ENCODE results near the gene AHCYL2. TPM values are rescaled to one million over a fixed set of nuclear protein-coding genes. Genes with fewer than 3 reads are reported as not detected.

Gene AHCYL2
- total and polyA plus RNA-seq, 2 of the 8 experiments (the other 6 are each of a cell fraction or from before 2014, with no cell fraction given): 20.7 to 25.4 TPM

DNA sequence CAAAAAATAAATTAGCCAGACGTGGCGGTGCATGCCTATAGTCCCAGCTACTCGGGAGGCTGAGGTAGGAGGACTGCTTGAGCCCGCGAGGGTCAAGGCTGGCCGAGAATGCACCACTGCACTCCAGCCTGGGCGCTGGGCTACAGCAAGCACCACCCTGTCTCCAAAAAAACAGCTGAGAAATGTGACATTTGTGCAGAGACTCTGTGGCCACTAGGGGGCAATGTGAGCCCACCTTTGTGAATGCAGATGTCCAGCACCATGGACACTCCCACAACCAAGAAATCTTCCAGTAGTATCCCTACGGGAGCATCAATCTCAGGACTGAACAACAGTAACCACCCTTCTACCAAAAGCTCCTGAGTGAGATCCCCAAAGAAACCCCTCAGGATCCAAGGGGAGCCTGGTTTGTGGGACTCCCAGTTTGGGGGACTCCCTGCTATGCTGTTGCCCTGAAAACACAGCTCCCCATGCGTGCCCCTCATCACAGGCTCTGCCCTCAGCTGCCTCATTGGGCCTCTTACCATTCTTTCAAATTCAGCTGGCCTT is 6.2 kb upstream of the AHCYL2 start (continued):
- TF ChIP-seq, protein P1, sequence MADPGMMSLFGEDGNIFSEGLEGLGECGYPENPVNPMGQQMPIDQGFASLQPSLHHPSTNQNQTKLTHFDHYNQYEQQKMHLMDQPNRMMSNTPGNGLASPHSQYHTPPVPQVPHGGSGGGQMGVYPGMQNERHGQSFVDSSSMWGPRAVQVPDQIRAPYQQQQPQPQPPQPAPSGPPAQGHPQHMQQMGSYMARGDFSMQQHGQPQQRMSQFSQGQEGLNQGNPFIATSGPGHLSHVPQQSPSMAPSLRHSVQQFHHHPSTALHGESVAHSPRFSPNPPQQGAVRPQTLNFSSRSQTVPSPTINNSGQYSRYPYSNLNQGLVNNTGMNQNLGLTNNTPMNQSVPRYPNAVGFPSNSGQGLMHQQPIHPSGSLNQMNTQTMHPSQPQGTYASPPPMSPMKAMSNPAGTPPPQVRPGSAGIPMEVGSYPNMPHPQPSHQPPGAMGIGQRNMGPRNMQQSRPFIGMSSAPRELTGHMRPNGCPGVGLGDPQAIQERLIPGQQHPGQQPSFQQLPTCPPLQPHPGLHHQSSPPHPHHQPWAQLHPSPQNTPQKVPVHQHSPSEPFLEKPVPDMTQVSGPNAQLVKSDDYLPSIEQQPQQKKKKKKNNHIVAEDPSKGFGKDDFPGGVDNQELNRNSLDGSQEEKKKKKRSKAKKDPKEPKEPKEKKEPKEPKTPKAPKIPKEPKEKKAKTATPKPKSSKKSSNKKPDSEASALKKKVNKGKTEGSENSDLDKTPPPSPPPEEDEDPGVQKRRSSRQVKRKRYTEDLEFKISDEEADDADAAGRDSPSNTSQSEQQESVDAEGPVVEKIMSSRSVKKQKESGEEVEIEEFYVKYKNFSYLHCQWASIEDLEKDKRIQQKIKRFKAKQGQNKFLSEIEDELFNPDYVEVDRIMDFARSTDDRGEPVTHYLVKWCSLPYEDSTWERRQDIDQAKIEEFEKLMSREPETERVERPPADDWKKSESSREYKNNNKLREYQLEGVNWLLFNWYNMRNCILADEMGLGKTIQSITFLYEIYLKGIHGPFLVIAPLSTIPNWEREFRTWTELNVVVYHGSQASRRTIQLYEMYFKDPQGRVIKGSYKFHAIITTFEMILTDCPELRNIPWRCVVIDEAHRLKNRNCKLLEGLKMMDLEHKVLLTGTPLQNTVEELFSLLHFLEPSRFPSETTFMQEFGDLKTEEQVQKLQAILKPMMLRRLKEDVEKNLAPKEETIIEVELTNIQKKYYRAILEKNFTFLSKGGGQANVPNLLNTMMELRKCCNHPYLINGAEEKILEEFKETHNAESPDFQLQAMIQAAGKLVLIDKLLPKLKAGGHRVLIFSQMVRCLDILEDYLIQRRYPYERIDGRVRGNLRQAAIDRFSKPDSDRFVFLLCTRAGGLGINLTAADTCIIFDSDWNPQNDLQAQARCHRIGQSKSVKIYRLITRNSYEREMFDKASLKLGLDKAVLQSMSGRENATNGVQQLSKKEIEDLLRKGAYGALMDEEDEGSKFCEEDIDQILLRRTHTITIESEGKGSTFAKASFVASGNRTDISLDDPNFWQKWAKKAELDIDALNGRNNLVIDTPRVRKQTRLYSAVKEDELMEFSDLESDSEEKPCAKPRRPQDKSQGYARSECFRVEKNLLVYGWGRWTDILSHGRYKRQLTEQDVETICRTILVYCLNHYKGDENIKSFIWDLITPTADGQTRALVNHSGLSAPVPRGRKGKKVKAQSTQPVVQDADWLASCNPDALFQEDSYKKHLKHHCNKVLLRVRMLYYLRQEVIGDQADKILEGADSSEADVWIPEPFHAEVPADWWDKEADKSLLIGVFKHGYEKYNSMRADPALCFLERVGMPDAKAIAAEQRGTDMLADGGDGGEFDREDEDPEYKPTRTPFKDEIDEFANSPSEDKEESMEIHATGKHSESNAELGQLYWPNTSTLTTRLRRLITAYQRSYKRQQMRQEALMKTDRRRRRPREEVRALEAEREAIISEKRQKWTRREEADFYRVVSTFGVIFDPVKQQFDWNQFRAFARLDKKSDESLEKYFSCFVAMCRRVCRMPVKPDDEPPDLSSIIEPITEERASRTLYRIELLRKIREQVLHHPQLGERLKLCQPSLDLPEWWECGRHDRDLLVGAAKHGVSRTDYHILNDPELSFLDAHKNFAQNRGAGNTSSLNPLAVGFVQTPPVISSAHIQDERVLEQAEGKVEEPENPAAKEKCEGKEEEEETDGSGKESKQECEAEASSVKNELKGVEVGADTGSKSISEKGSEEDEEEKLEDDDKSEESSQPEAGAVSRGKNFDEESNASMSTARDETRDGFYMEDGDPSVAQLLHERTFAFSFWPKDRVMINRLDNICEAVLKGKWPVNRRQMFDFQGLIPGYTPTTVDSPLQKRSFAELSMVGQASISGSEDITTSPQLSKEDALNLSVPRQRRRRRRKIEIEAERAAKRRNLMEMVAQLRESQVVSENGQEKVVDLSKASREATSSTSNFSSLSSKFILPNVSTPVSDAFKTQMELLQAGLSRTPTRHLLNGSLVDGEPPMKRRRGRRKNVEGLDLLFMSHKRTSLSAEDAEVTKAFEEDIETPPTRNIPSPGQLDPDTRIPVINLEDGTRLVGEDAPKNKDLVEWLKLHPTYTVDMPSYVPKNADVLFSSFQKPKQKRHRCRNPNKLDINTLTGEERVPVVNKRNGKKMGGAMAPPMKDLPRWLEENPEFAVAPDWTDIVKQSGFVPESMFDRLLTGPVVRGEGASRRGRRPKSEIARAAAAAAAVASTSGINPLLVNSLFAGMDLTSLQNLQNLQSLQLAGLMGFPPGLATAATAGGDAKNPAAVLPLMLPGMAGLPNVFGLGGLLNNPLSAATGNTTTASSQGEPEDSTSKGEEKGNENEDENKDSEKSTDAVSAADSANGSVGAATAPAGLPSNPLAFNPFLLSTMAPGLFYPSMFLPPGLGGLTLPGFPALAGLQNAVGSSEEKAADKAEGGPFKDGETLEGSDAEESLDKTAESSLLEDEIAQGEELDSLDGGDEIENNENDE (IDR thresholded peaks at IDR 0.05; ENCODE audit: insufficient replicate concordance, low read length): no peak
- TF ChIP-seq ZNF274 (IDR thresholded peaks at IDR 0.05; ENCODE audit: borderline replicate concordance, extremely low read depth, low read length): no peak
- TF ChIP-seq CTCF (IDR thresholded peaks at IDR 0.05; ENCODE audit: control extremely low read depth in 1 of 3, insufficient read depth in 1 of 3, low read depth in 1 of 3, low read length in 3 of 3): peak; percentile 78 to 96 (median 94)
- TF ChIP-seq RAD21 (IDR thresholded peaks at IDR 0.05 in 1 of 2, conservative IDR thresholded peaks at IDR 0.05 in 1 of 2; ENCODE audit: low read depth in 2 of 2, low read length in 2 of 2): peak; percentile 98 to 99
- TF ChIP-seq TEAD4 (IDR thresholded peaks at IDR 0.05; ENCODE audit: low read depth, low read length): peak; percentile 48; the same call in 1 of the 2 replicates
- TF ChIP-seq SAP30 (IDR thresholded peaks at IDR 0.05; ENCODE audit: insufficient read depth, insufficient replicate concordance, low read length): no peak
